K562 (cell line): ENCODE results near the gene TNK2. TPM values are rescaled to one million over a fixed set of nuclear protein-coding genes. Genes with fewer than 3 reads are reported as not detected.

Experiments
- ATAC-seq: fragments of 200-7000 bp; cut with Tn5 transposase; 3 replicates; pipeline ENCODE4 v1.9.1; 2020; ENCODE audit warnings: moderate library complexity
- BruUV-seq: library from RNA; stranded (reverse); fragments of 400-500 nt; replicated peaks from 2 replicates; lab custom pipeline; 2021; lab: Mats Ljungman, UMichigan
- CTCF ChIA-PET: fragments of 300-600 bp; formaldehyde crosslinking; extraction: SDS; loops from one replicate; lab custom pipeline; 2021; ENCODE audit warnings: low intra/inter-chr PET ratio; lab: Yijun Ruan, JAX
- POLR2A ChIA-PET: fragments of 300-600, 350-650 bp; sonication (Branson Sonifier 250); formaldehyde crosslinking; extraction: SDS; loops from one replicate; lab custom pipeline; 2021; ENCODE audit warnings: antibody characterized with exemption, inconsistent platforms; lab: Yijun Ruan, JAX
- DNase-seq, 4 experiments: peaks; one replicate each; pipeline versions ENCODE4 v3.0.0 to v3.0.0-alpha.2; 2011 to 2018; ENCODE audit warnings: low spot score in 3 of 4, mixed read lengths in 3 of 4; ENCODE audit errors: extremely low read depth in 1 of 4
- FAIRE-seq: peaks from 2 replicates; lab custom pipeline; 2011; peaks lifted over from hg19 to GRCh38; lab: Jason Lieb, UNC
- H2AFZ ChIP-seq: 2 replicates; pipeline ENCODE4 v1.6.0; 2011; ENCODE audit warnings: low read depth, low read length, control low read depth, inconsistent platforms
- H3K27ac ChIP-seq: fragments of 200-600 bp; 3 replicates; pipeline ENCODE4 v1.8.0; 2011; ENCODE audit warnings: low read depth, mild to moderate bottlenecking, control low read depth, inconsistent platforms, low read length, moderate library complexity, mixed read lengths; ENCODE audit errors: extremely low read depth
- H3K27me3 ChIP-seq, 2 experiments: fragments of 300-600 bp in 1 of 2; 2 replicates in 1 of 2; 3 replicates in 1 of 2; pipeline versions ENCODE4 v1.6.0 to v1.8.0; 2011; ENCODE audit warnings: inconsistent platforms in 2 of 2, low read length in 2 of 2, mild to moderate bottlenecking in 1 of 2, mixed read lengths in 1 of 2, moderate library complexity in 1 of 2; ENCODE audit not compliant: control insufficient read depth in 2 of 2, insufficient read depth in 2 of 2
- H3K36me3 ChIP-seq: fragments of 300-600 bp; 3 replicates; pipeline ENCODE4 v1.8.0; 2011; ENCODE audit warnings: mild to moderate bottlenecking, low read length, inconsistent platforms; ENCODE audit not compliant: control insufficient read depth, insufficient read depth
- H3K4me1 ChIP-seq, 2 experiments: fragments of 200-600 bp in 1 of 2; replicated peaks in 1 of 2; 2 replicates in 1 of 2; 3 replicates in 1 of 2; pipeline versions ENCODE4 v1.5.1 to v1.8.0; 2011; ENCODE audit warnings: inconsistent platforms in 2 of 2, low read length in 2 of 2, mild to moderate bottlenecking in 1 of 2, mixed read lengths in 1 of 2, moderate library complexity in 1 of 2; ENCODE audit not compliant: control insufficient read depth in 2 of 2, insufficient read depth in 2 of 2
- H3K4me2 ChIP-seq: 2 replicates; pipeline ENCODE4 v1.6.1; 2011; ENCODE audit warnings: low read length, control low read depth, inconsistent platforms, mixed read lengths; ENCODE audit not compliant: insufficient read depth
- H3K4me3 ChIP-seq: fragments of 200-600 bp; sonication (generic), shearing (Covaris generic); 2 replicates; pipeline ENCODE4 v1.5.1; 2016; ENCODE audit warnings: control low read depth, inconsistent platforms
- H3K79me2 ChIP-seq: fragments of 200-600 bp; 3 replicates; pipeline ENCODE4 v1.8.0; 2011; ENCODE audit warnings: low read length, inconsistent platforms; ENCODE audit not compliant: control insufficient read depth, insufficient read depth
- H3K9ac ChIP-seq, 2 experiments: 2 replicates each; pipeline versions ENCODE4 v1.6.0 to v1.6.1; 2011; ENCODE audit warnings: low read depth in 2 of 2, low read length in 2 of 2, control low read depth in 1 of 2, inconsistent platforms in 1 of 2, mild to moderate bottlenecking in 1 of 2, mixed read lengths in 1 of 2; ENCODE audit not compliant: insufficient read depth in 1 of 2
- H3K9me1 ChIP-seq: one replicate; pipeline ENCODE4 v1.6.0; 2011; ENCODE audit warnings: inconsistent platforms, mild to moderate bottlenecking, low read length, moderate library complexity; ENCODE audit not compliant: control insufficient read depth, insufficient read depth
- H3K9me3 ChIP-seq: replicated peaks from 2 replicates; pipeline ENCODE4 v1.5.1; 2011; ENCODE audit warnings: low read depth, low read length, inconsistent platforms; ENCODE audit not compliant: control insufficient read depth, insufficient read depth
- H4K20me1 ChIP-seq: replicated peaks from 2 replicates; pipeline ENCODE4 v1.6.1; 2011; ENCODE audit warnings: low read length, inconsistent platforms, mixed read lengths; ENCODE audit not compliant: control insufficient read depth, insufficient read depth
- L3MBTL2 ChIP-seq: fragments of 450-650 bp; IDR thresholded peaks from 2 replicates; pipeline ENCODE4 v1.6.1; 2016; ENCODE audit warnings: mild to moderate bottlenecking, moderate library complexity
- MIER1 ChIP-seq: fragments of 450-650 bp; IDR thresholded peaks from 2 replicates; pipeline ENCODE4 v1.6.1; 2016; ENCODE audit warnings: antibody characterized with exemption, mild to moderate bottlenecking, low read depth
- RAD21 ChIP-seq, 2 experiments: fragments of 250-450 bp in 1 of 2; fragments of 450-650 bp in 1 of 2; sonication (Bioruptor Pico) in 1 of 2; formaldehyde crosslinking in 1 of 2; IDR thresholded peaks in 1 of 2; conservative IDR thresholded peaks in 1 of 2; 2 replicates each; pipeline versions ENCODE4 v1.4.0 to v1.8.0; 2020 to 2022; ENCODE audit warnings: mild to moderate bottlenecking in 2 of 2, moderate library complexity in 1 of 2
- WGBS: fragments of 100-300 bp; shearing (Covaris generic); methylation state at CpG from one replicate; pipeline ENCODE4 v1.1.6; 2016; ENCODE audit warnings: low coverage, mixed read lengths; ENCODE audit not compliant: insufficient coverage; ENCODE audit errors: missing lambda C conversion rate; 5-methylcytosine and 5-hydroxymethylcytosine counted together
- in situ Hi-C: fragments of 300-500 bp; cut with MboI; formaldehyde crosslinking; loops from 4 replicates; pipeline ENCODE4 v1.15.0; 2018; ENCODE audit warnings: inconsistent platforms, mixed read lengths
- intact Hi-C: fragments of 100-400 bp; cut with micrococcal nuclease; formaldehyde crosslinking; loops from 2 replicates; pipeline ENCODE4 v1.14.2; 2022
- polyA plus RNA-seq, 8 experiments: library from polyadenylated mRNA; depleted of rRNA in 4 of 8; stranded (reverse) in 5 of 8; unstranded in 3 of 8; fragments of >200 nt; fragmentation: Nextera tagmentation in 2 of 8; fragmentation: Illumina TruSeq in 1 of 8; extraction: Ambion mirVana in 2 of 8; extraction: Trizol in 1 of 8; gene quantifications; 2 replicates each; pipeline versions ENCODE4 v1.2.1 to v1.2.3, GENCODE V29; 2011 to 2014; ENCODE audit warnings: inconsistent platforms in 1 of 8, missing spikeins in 1 of 8
- total RNA-seq, 7 experiments: library from RNA; depleted of rRNA in 6 of 7; stranded (reverse); fragments of >200 nt in 6 of 7; fragmentation: Illumina TruSeq in 2 of 7; extraction: Trizol in 2 of 7; gene quantifications; 2 replicates each; pipeline versions ENCODE4 v1.2.1 to v1.2.3, GENCODE V29; 2011 to 2021; ENCODE audit warnings: low replicate concordance in 1 of 7
- TF ChIP-seq, protein P1 (sequence below), 3 experiments: IDR thresholded peaks in 2 of 3; conservative IDR thresholded peaks in 1 of 3; 2 replicates each; pipeline ENCODE4 v1.5.1; 2011 to 2012; ENCODE audit warnings: low read length in 3 of 3, mild to moderate bottlenecking in 3 of 3, control low read depth in 2 of 3, improper control_type of control experiment in 1 of 3, inconsistent platforms in 1 of 3, low read depth in 1 of 3, mixed read lengths in 1 of 3, moderate library complexity in 1 of 3; ENCODE audit not compliant: insufficient read depth in 2 of 3
- TF ChIP-seq, protein P2 (sequence below): fragments of 450-650 bp; IDR thresholded peaks from 2 replicates; pipeline ENCODE4 v1.7.0; 2016; ENCODE audit warnings: borderline replicate concordance

The TNK2 gene
- total and polyA plus RNA-seq, 9 of the 15 experiments (the other 6 are each of a cell fraction or from before 2014, with no cell fraction given) = 0.03 to 33.8 (median 6.5) TPM

DNA sequence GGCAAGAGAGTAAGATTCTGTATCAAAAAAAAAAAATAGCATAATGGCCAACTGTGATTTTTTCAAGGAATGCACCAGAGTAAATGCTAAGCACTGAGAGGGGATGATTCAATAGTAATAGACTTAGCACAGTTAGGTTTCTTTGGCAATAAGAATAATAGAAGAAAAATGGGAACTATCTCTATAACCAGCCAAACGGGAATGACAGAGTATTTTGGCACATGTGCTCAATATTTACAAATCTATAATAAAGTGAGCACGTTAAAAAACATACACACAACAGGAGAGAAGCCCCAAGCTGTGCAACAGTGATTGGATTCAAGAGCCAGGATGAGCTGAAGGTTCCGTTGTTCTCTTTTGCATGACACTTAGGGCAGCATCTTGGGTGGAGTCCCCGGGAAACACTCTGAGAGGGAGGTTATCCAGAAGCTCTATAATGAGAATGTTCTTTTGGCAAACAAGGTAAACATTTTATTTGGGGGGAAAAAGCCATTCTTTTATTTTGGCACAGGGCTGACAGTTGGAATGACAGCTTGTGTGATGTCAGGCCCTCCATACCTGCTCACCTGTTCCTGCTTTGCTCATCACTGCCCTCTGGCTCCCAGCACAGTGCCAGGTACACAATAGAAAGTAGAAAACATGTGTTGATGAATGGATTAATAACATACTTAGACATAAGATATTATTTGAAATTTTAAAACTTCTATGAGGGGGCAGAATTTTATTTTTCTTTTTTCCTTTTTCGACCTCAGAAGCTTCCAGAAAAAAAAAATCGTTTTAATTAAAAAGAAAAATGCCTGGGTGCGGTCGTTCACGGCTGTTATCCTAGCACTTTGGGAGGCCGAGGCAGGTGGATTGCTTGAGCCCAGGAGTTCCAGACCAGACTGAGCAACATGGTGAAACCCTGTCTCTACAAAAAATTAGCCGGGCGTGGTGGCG lies 52.6 kb downstream of the TNK2 start:
- peak overlapping the region; percentile 97; the same call in 1 of the 2 replicates for H2AFZ ChIP-seq
- H3K9me1 ChIP-seq = no peaks in the 10 kb centered on the region
- BruUV-seq = no TSS peak
- no peaks in the 10 kb centered on the region for H3K9me3 ChIP-seq
- POLR2A ChIA-PET = interaction anchor here (0.6 to 1.5 kb wide), 14 partner anchors 21 to 656 kb away, joined by 3 to 6 read pairs (median 3); no protein-coding TSS in a partner anchor
- DNase-seq = no peak
- H3K27me3 ChIP-seq = no peaks in the 10 kb centered on the region
- 42% methylated on average over 13 of the region's 13 CpGs for WGBS
- H3K4me1 ChIP-seq = peaks cover 42 to 64% of the 10 kb centered on the region in 2 experiments
- H3K9ac ChIP-seq = 0 out of 4 replicates have a peak overlapping the region, but pooled peaks of 1 of the 2 experiments have one; percentile 8
- H3K4me2 ChIP-seq = peak overlapping the region; percentile 79; the same call in 1 of the 2 replicates
- FAIRE-seq = no peak
- no peaks in the 10 kb centered on the region for H3K79me2 ChIP-seq
- no peaks in the 10 kb centered on the region for H4K20me1 ChIP-seq
- ATAC-seq = no peak
- H3K27ac ChIP-seq = peak overlapping the region; percentile 82; the same call in 2 of the 3 replicates
- no peak overlapping the region for H3K4me3 ChIP-seq
- intact Hi-C loops (loop anchor here (10.0 kb wide), 3 partner anchors 111 to 231 kb away; no protein-coding TSS in a partner anchor), in situ Hi-C loops (loop anchor here (5.0 to 10.0 kb wide), 3 partner anchors 37 to 1769 kb away; no protein-coding TSS in a partner anchor)
- TF ChIP-seq RAD21 (CRISPR knock-in tag; conservative IDR thresholded peaks at IDR 0.05 in 1 of 2, IDR thresholded peaks at IDR 0.05 in 1 of 2) (0 out of 4 replicates have a peak, but pooled peaks of 1 of the 2 experiments have one; percentile 3), L3MBTL2 (no peak), MIER1 (no peak)
- TF ChIP-seq, protein P1, sequence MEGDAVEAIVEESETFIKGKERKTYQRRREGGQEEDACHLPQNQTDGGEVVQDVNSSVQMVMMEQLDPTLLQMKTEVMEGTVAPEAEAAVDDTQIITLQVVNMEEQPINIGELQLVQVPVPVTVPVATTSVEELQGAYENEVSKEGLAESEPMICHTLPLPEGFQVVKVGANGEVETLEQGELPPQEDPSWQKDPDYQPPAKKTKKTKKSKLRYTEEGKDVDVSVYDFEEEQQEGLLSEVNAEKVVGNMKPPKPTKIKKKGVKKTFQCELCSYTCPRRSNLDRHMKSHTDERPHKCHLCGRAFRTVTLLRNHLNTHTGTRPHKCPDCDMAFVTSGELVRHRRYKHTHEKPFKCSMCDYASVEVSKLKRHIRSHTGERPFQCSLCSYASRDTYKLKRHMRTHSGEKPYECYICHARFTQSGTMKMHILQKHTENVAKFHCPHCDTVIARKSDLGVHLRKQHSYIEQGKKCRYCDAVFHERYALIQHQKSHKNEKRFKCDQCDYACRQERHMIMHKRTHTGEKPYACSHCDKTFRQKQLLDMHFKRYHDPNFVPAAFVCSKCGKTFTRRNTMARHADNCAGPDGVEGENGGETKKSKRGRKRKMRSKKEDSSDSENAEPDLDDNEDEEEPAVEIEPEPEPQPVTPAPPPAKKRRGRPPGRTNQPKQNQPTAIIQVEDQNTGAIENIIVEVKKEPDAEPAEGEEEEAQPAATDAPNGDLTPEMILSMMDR (IDR thresholded peaks at IDR 0.05 in 2 of 3, conservative IDR thresholded peaks at IDR 0.05 in 1 of 3; ENCODE audit: insufficient read depth in 2 of 3, low read depth in 1 of 3, low read length in 3 of 3) = peak in 2 of 3 experiments; percentile 8 to 15; a peak in 1 of 6 replicates
- TF ChIP-seq, protein P2, sequence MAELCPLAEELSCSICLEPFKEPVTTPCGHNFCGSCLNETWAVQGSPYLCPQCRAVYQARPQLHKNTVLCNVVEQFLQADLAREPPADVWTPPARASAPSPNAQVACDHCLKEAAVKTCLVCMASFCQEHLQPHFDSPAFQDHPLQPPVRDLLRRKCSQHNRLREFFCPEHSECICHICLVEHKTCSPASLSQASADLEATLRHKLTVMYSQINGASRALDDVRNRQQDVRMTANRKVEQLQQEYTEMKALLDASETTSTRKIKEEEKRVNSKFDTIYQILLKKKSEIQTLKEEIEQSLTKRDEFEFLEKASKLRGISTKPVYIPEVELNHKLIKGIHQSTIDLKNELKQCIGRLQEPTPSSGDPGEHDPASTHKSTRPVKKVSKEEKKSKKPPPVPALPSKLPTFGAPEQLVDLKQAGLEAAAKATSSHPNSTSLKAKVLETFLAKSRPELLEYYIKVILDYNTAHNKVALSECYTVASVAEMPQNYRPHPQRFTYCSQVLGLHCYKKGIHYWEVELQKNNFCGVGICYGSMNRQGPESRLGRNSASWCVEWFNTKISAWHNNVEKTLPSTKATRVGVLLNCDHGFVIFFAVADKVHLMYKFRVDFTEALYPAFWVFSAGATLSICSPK = no peak
- no peaks in the 10 kb centered on the region for H3K36me3 ChIP-seq
- CTCF ChIA-PET = interaction anchor here (0.6 to 0.7 kb wide), 2 partner anchors 33 to 1584 kb away, joined by 3 read pairs; no protein-coding TSS in a partner anchor
